Mucosa of descending colon (tissue), 3 donors: Measurements from ENCODE around the gene HS6ST1. TPM values are rescaled to one million over a fixed set of nuclear protein-coding genes. Genes with fewer than 3 reads are reported as not detected.

Experiments
- ATAC-seq: fragments of 200-7000 bp; cut with Tn5 transposase; one replicate; pipeline ENCODE4 v1.9.1; 2020; ENCODE audit warnings: mild to moderate bottlenecking, moderate library complexity
- DNase-seq, 3 donors: peaks; one replicate each; pipeline ENCODE4 v3.0.0-alpha.2; 2020
- H3K36me3 ChIP-seq: fragments of 200-600 bp; one replicate; pipeline ENCODE4 v1.8.0; 2021; ENCODE audit warnings: low read depth, mild to moderate bottlenecking
- H3K4me1 ChIP-seq: fragments of 200-600 bp; one replicate; pipeline ENCODE4 v1.8.0; 2021; ENCODE audit warnings: low read depth, mild to moderate bottlenecking
- H3K4me3 ChIP-seq: fragments of 200-600 bp; one replicate; pipeline ENCODE4 v1.8.0; 2021; ENCODE audit warnings: mild to moderate bottlenecking
- H3K9me3 ChIP-seq: fragments of 200-600 bp; one replicate; pipeline ENCODE4 v1.8.0; 2021; ENCODE audit warnings: mild to moderate bottlenecking
- CTCF ChIP-seq: fragments of 200-600 bp; IDR thresholded peaks from one replicate; pipeline ENCODE4 v1.8.0; 2022; ENCODE audit warnings: antibody characterized with exemption, mild to moderate bottlenecking
- intact Hi-C, 2 donors: fragments of 100-400 bp; cut with DNase I in 1 of 2; cut with micrococcal nuclease in 1 of 2; formaldehyde crosslinking; loops; one replicate each; pipeline versions ENCODE4 v1.11.0 to v1.11.1; 2022; cut with DNase I, micrococcal nuclease
- total RNA-seq, 3 donors: library from RNA; stranded (reverse); fragmentation: NEBNext Ultra II Directional in 2 of 3; extraction: Animal tissue kit (Norgen Biotek cat#: 25700) in 2 of 3; gene quantifications; one replicate each; pipeline versions ENCODE4 v1.2.1 to v1.2.4, GENCODE V29; 2021 to 2023
- donor health status: DM: no; HTN: no; CAD: no; lungs with moderate emphysema.
- donor health status: DM: no; HTN: no; CAD: no.
- donor health status: DM: no; HTN: yes; CAD: no.

The HS6ST1 gene
- total RNA-seq, 3 donors from 2014 or later, result 30.8 to 39.6 (median 32.2) TPM

GRCh38 chr2:128303095-128303791, 15.4 kb downstream of the HS6ST1 start:
- Histone ChIP-seq H3K9me3 (no peaks in the 10 kb centered on the region), H3K36me3 (no peaks in the 10 kb centered on the region), H3K4me3 (no peak overlapping the region), H3K4me1 (peaks cover 24% of the 10 kb centered on the region)
- TF ChIP-seq CTCF, result no peak
- ATAC-seq (no peak), DNase-seq (peak in 2 of 3 donors; percentile 17 to 19)
- intact Hi-C loops, result no loop called here

- intact Hi-C loops, result no loop called here
- TF ChIP-seq CTCF, result no peak
- Histone ChIP-seq H3K4me1 (peaks cover 24% of the 10 kb centered on the region), H3K9me3 (no peaks in the 10 kb centered on the region), H3K36me3 (no peaks in the 10 kb centered on the region), H3K4me3 (no peak overlapping the region)
- peak in 1 of 3 donors; percentile 35 for DNase-seq
- no peak for ATAC-seq
Measured at GRCh38 chr2:128302744-128303067, 16.0 kb downstream of the HS6ST1 start.

- Histone ChIP-seq H3K36me3 (no peaks in the 10 kb centered on the region), H3K4me1 (peaks cover 24% of the 10 kb centered on the region), H3K4me3 (no peak overlapping the region), H3K9me3 (no peaks in the 10 kb centered on the region)
- DNase-seq, result peak in 1 of 3 donors; percentile 34
- intact Hi-C loops, result no loop called here
- ATAC-seq, result no peak
- no peak for TF ChIP-seq CTCF
Measured at GRCh38 chr2:128302011-128302743, 16.5 kb downstream of the HS6ST1 start.

- ATAC-seq, result peak; percentile 24
- peak in 1 of 3 donors; percentile 53 for DNase-seq
- intact Hi-C loops, result no loop called here
Measured at GRCh38 chr2:128301501-128301966, 17.1 kb downstream of the HS6ST1 start.

GRCh38 chr2:128301021-128301420, 17.6 kb downstream of the HS6ST1 start:
- DNase-seq, result peak in 1 of 3 donors; percentile 22
- TF ChIP-seq CTCF, result no peak
- Histone ChIP-seq H3K36me3 (no peaks in the 10 kb centered on the region), H3K4me3 (no peak overlapping the region), H3K9me3 (no peaks in the 10 kb centered on the region), H3K4me1 (peaks cover 14% of the 10 kb centered on the region)
- intact Hi-C loops, result no loop called here
- ATAC-seq, result no peak

More at GRCh38 chr2:128301501-128301966, 17.1 kb downstream of the HS6ST1 start:
- no peaks in the 10 kb centered on the region for H3K9me3 ChIP-seq
- TF ChIP-seq CTCF, result no peak
- H3K4me1 ChIP-seq, result peaks cover 19% of the 10 kb centered on the region
- H3K36me3 ChIP-seq, result no peaks in the 10 kb centered on the region
- no peak overlapping the region for H3K4me3 ChIP-seq
